ENCODE data around the gene DCLK1. TPM values are rescaled to one million over a fixed set of nuclear protein-coding genes. Genes with fewer than 3 reads are reported as not detected.

Gene DCLK1
- total RNA-seq, 4 donors from 2014 or later = 11.7 to 51.4 (median 15.8) TPM

DNA sequence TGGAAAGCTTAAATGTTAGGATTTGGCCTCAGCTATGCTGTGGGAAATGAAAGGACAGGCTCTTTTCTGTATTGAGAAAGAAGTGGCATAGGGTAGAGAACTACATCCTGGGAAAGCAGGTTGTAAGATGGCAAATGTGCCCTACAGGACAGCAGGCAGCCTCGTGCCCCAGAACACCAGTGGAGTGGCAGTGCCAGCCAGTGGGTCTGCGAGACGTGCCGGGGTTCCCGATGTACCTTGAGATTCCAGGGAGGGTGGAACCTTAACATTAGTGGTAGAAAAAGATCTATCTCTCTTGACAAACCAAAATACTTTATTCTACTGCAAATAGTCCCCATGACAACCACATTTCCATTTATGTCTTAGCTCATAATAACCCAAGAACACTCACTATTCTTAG, 42.7 kb downstream of the DCLK1 start:
- Histone ChIP-seq H3K36me3 (no peaks in the 10 kb centered on the region), H3K9me3 (no peaks in the 10 kb centered on the region), H3K4me3 (no peak overlapping the region), H3K27ac (no peak overlapping the region), H3K4me1 (peaks cover 7% of the 10 kb centered on the region), H3K27me3 (no peaks in the 10 kb centered on the region)
- no peak for TF ChIP-seq EP300 (IDR thresholded peaks at IDR 0.05)
- TF ChIP-seq, protein P1, sequence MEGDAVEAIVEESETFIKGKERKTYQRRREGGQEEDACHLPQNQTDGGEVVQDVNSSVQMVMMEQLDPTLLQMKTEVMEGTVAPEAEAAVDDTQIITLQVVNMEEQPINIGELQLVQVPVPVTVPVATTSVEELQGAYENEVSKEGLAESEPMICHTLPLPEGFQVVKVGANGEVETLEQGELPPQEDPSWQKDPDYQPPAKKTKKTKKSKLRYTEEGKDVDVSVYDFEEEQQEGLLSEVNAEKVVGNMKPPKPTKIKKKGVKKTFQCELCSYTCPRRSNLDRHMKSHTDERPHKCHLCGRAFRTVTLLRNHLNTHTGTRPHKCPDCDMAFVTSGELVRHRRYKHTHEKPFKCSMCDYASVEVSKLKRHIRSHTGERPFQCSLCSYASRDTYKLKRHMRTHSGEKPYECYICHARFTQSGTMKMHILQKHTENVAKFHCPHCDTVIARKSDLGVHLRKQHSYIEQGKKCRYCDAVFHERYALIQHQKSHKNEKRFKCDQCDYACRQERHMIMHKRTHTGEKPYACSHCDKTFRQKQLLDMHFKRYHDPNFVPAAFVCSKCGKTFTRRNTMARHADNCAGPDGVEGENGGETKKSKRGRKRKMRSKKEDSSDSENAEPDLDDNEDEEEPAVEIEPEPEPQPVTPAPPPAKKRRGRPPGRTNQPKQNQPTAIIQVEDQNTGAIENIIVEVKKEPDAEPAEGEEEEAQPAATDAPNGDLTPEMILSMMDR (IDR thresholded peaks at IDR 0.05) = no peak
- no peak for TF ChIP-seq POLR2AphosphoS5 (IDR thresholded peaks at IDR 0.05)
- no peak for TF ChIP-seq POLR2A (IDR thresholded peaks at IDR 0.05)
- DNase-seq (ENCODE audit: low spot score in 2 of 2) = no peak
- 83% methylated on average over 5 of the region's 5 CpGs for WGBS

DNA sequence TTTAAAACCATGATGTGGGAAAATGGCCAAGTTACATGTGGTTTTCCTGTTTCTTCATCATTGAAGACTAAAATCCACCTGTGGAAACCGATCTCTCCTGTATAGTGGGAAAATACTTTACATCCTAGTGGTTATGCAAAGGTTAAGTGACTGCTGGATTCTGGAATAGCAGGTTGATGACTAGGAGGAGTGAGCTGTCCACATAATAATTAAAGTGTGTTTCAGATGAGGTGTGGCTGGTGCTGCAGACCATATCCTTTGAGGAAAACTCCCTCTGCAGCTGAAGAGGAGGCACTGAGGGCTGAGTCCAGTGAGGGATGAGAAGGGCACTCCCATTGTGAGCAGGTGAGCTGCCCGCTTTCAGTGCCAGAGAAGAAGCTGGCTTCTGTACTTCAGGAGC, 43.2 kb downstream of the DCLK1 start:
- TF ChIP-seq POLR2AphosphoS5 (IDR thresholded peaks at IDR 0.05) (no peak), POLR2A (IDR thresholded peaks at IDR 0.05) (no peak), EP300 (IDR thresholded peaks at IDR 0.05) (no peak)
- TF ChIP-seq, protein P1 (IDR thresholded peaks at IDR 0.05) = no peak
- H3K4me1 ChIP-seq = peaks cover 7% of the 10 kb centered on the region
- 88% methylated on average over 2 of the region's 2 CpGs for WGBS
- H3K4me3 ChIP-seq = no peak overlapping the region
- no peaks in the 10 kb centered on the region for H3K36me3 ChIP-seq
- no peaks in the 10 kb centered on the region for H3K9me3 ChIP-seq
- no peak overlapping the region for H3K27ac ChIP-seq
- DNase-seq (ENCODE audit: low spot score in 2 of 2) = no peak
- no peaks in the 10 kb centered on the region for H3K27me3 ChIP-seq

DNA sequence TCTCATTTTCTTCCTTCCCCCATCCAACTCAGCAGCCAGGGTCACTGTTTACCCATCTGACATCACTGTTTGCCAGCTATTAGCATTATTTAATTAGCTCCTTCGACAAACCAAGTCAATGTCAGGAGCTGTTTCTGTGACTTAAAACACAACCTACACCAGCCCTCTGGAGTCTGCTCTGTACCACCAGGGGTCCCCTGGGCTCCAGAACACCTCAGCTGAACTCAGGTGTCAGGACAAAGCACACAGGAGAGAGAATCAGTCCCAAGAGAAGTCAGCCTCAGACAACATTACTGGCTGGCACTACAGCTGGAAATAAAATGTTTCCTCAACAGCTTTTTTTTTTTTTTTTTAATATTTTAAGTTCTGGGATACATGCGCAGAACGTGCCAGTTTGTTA, 45.1 kb downstream of the DCLK1 start:
- Histone ChIP-seq H3K36me3 (no peaks in the 10 kb centered on the region), H3K9me3 (no peaks in the 10 kb centered on the region), H3K27ac (no peak overlapping the region), H3K4me3 (no peak overlapping the region), H3K4me1 (peaks cover 7% of the 10 kb centered on the region), H3K27me3 (no peaks in the 10 kb centered on the region)
- DNase-seq (ENCODE audit: low spot score in 2 of 2) = no peak
- WGBS = 72% methylated on average over 3 of the region's 3 CpGs
- TF ChIP-seq POLR2A (IDR thresholded peaks at IDR 0.05) = no peak
- TF ChIP-seq, protein P1 (IDR thresholded peaks at IDR 0.05) = no peak
- no peak for TF ChIP-seq POLR2AphosphoS5 (IDR thresholded peaks at IDR 0.05)
- no peak for TF ChIP-seq EP300 (IDR thresholded peaks at IDR 0.05)

DNA sequence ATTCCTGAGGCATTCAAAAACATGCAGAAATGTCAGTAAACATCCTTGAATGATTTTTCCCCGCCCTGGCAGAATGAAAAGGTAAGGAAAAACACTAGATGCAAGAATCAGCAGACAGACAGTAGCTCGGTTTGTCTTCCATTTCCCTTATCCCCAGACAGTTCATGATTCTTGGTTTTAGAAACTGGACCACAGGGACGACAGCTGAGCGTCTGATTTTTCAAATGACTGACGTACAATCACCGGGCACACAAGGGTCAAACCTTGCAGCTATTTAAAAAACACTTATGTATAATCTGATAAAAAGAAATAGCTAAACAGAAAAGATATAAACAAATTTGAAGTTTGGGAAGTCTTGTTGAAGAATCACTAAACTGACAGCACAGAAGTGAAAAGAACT, 47.1 kb downstream of the DCLK1 start:
- no peaks in the 10 kb centered on the region for H3K9me3 ChIP-seq
- 60% methylated on average over 6 of the region's 6 CpGs for WGBS

DNA sequence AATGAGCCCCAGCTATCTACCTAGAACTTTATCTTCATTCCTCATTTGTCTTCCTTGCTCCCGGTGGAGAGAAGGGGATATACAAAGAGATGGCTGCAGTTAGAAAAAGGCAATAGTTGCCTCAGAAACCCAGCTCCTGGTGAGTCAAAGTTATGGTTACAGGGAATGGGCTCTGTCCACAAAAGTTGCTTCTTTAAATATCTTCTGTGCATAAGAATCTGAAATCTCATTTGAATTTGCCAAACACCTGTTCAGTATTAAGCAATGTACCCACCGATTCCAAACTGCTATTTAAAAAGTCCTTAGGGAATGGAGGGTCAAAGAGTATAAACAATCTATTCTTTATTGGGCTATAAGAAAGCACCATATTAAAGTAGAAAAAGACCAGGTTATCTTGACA, 48.4 kb downstream of the DCLK1 start:
- H3K36me3 ChIP-seq = no peaks in the 10 kb centered on the region
- no peaks in the 10 kb centered on the region for H3K9me3 ChIP-seq
- no peak overlapping the region for H3K27ac ChIP-seq
- H3K4me1 ChIP-seq = no peaks in the 10 kb centered on the region
- no peak for DNase-seq (ENCODE audit: low spot score in 2 of 2)
- H3K4me3 ChIP-seq = no peak overlapping the region
- TF ChIP-seq, protein P1 (IDR thresholded peaks at IDR 0.05) = no peak
- no peak for TF ChIP-seq POLR2AphosphoS5 (IDR thresholded peaks at IDR 0.05)
- TF ChIP-seq POLR2A (IDR thresholded peaks at IDR 0.05) = no peak
- TF ChIP-seq EP300 (IDR thresholded peaks at IDR 0.05) = no peak
- no peaks in the 10 kb centered on the region for H3K27me3 ChIP-seq
- 70% methylated on average over 2 of the region's 2 CpGs for WGBS

More for the DNA sequence above, 47.1 kb downstream of the DCLK1 start:
- H3K36me3 ChIP-seq = no peaks in the 10 kb centered on the region
- no peak overlapping the region for H3K27ac ChIP-seq
- no peak for DNase-seq (ENCODE audit: low spot score in 2 of 2)
- TF ChIP-seq POLR2A (IDR thresholded peaks at IDR 0.05) = no peak
- H3K4me1 ChIP-seq = no peaks in the 10 kb centered on the region
- no peak overlapping the region for H3K4me3 ChIP-seq
- no peaks in the 10 kb centered on the region for H3K27me3 ChIP-seq

DNA sequence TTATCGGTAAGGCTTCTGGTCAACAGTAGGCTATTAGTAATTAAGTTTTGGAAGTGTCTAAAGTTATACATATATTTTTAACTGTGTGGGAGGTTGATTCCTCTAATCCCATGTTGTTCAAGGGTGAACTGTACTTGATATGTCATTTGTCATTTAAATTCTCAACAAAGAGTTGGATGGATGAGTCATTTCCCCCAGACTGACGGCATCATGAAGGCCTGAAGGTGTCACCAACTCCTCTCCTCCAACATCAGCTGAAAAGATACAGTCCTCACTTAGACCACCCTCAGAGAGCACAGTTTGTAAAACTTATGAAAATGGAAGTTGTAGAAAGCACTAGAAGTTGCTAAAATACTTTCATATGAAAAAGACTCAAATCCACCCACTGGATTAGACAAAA, 48.8 kb downstream of the DCLK1 start:
- no peak for TF ChIP-seq POLR2AphosphoS5 (IDR thresholded peaks at IDR 0.05)
- no peak for TF ChIP-seq EP300 (IDR thresholded peaks at IDR 0.05)
- TF ChIP-seq, protein P1 (IDR thresholded peaks at IDR 0.05) = no peak
- TF ChIP-seq POLR2A (IDR thresholded peaks at IDR 0.05) = no peak
- H3K36me3 ChIP-seq = no peaks in the 10 kb centered on the region
- H3K27ac ChIP-seq = no peak overlapping the region
- no peaks in the 10 kb centered on the region for H3K9me3 ChIP-seq
- no peaks in the 10 kb centered on the region for H3K27me3 ChIP-seq
- no peak overlapping the region for H3K4me3 ChIP-seq
- DNase-seq (ENCODE audit: low spot score in 2 of 2) = no peak
- no peaks in the 10 kb centered on the region for H3K4me1 ChIP-seq
- WGBS = 77% methylated on average over 2 of the region's 2 CpGs

Data from suprapubic skin (tissue), 4 donors.